Gastrocnemius medialis (tissue), 4 donors: Measurements from ENCODE around the gene FOXN1. TPM values are rescaled to one million over a fixed set of nuclear protein-coding genes. Genes with fewer than 3 reads are reported as not detected.

Experiments used
- ATAC-seq, 2 donors: fragments of 150-250 bp; one replicate each; pipeline ENCODE4 v1.9.1; 2016
- DNase-seq, 2 donors: peaks; one replicate each; pipeline ENCODE4 v3.0.0-alpha.2; 2019
- H3K27ac ChIP-seq, 4 donors: fragments of 200-600 bp; sonication (generic); 1 replicate in 1 of 4; 2 replicates in 3 of 4; pipeline ENCODE4 v1.5.1; 2016 to 2018; ENCODE audit warnings: mild to moderate bottlenecking in 2 of 4, moderate library complexity in 1 of 4
- H3K27me3 ChIP-seq, 3 donors: fragments of 200-600 bp; sonication (generic) in 2 of 3; 1 replicate in 1 of 3; 2 replicates in 2 of 3; pipeline versions ENCODE4 v1.5.1 to v1.6.0; 2016 to 2019; ENCODE audit warnings: mild to moderate bottlenecking in 1 of 3, moderate library complexity in 1 of 3
- H3K36me3 ChIP-seq, 2 donors: fragments of 200-600 bp; sonication (generic) in 1 of 2; one replicate each; pipeline ENCODE4 v1.5.1; 2017 to 2018
- H3K4me1 ChIP-seq, 2 donors: fragments of 200-600 bp; sonication (generic) in 1 of 2; one replicate each; pipeline ENCODE4 v1.5.1; 2016 to 2017; ENCODE audit warnings: mild to moderate bottlenecking in 2 of 2
- H3K4me3 ChIP-seq, 4 donors: fragments of 200-600 bp; sonication (generic) in 3 of 4; 1 replicate in 1 of 4; 2 replicates in 3 of 4; pipeline ENCODE4 v1.5.1; 2016 to 2019; ENCODE audit warnings: mild to moderate bottlenecking in 2 of 4
- H3K9me3 ChIP-seq, 3 donors: fragments of 200-600 bp; sonication (generic) in 2 of 3; 1 replicate in 1 of 3; 2 replicates in 2 of 3; pipeline ENCODE4 v1.5.1; 2016 to 2019
- CTCF ChIP-seq, 5 experiments: fragments of 450-650 bp in 3 of 5; fragments of 200-600 bp in 2 of 5; sonication (generic) in 2 of 5; IDR thresholded peaks in 4 of 5; conservative IDR thresholded peaks in 1 of 5; 1 replicate in 4 of 5; 2 replicates in 1 of 5; pipeline ENCODE4 v1.5.1; 2016 to 2019; ENCODE audit warnings: antibody characterized with exemption in 5 of 5, mild to moderate bottlenecking in 3 of 5, moderate library complexity in 3 of 5
- POLR2A ChIP-seq, 2 donors: fragments of 450-650 bp; IDR thresholded peaks; one replicate each; pipeline ENCODE4 v1.6.1; 2017; ENCODE audit warnings: antibody characterized with exemption in 2 of 2, mild to moderate bottlenecking in 2 of 2, moderate library complexity in 2 of 2
- in situ Hi-C, 4 donors: fragments of 200-750 bp; cut with MboI; loops; one replicate each; pipeline versions ENCODE4 v1.15.0 to v1.8.0; 2017; ENCODE audit warnings: low sequenced_read_pairs in 4 of 4
- intact Hi-C: fragments of 100-400 bp; cut with DNase I; formaldehyde crosslinking; loops from one replicate; pipeline ENCODE4 v1.15.1; 2023; ENCODE audit warnings: low total_unique reads
- total RNA-seq, 4 donors: library from RNA; depleted of rRNA; stranded (reverse); fragments of >200 nt; gene quantifications; one replicate each; pipeline versions ENCODE4 v1.1.0 to v1.2.3, GENCODE V29; 2016

Gene FOXN1
- total RNA-seq, 4 donors from 2014 or later: not detected

DNA sequence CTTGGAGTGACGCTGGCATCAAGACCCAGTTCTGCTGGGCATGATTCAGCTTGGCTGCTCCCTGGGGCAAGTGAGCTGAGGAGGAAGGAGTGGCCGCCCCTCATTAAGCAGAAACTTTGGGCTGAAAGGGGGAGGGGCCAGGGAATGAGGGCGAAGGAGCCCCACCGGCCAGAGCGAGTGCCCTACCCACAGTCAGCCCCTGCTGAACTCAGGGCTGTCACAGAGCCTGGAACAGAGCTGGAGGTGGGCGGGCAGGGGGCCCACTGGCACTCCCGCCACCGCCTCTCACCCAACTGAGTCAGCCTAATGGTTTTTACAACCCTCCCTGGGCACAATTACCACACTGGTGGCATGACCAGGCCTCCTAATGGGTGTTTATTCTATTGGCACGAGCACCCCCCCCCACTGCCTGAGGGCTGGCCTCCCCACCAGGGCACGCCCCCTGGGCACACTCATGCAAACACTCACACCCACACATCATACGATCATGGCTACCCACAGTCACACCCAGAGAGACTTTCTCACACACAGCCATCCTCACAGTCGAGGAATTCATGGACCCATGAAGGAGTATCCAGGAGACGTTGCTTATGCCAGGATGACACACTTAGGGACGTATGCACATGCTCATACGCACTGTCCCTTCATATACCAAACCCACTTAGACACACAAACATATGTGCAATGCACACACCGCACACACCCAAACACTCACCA, 27.1 kb downstream of the FOXN1 start:
- Histone ChIP-seq H3K4me1 (no peaks in the 10 kb centered on the region), H3K36me3 (no peaks in the 10 kb centered on the region), H3K27ac (no peak overlapping the region), H3K27me3 (no peaks in the 10 kb centered on the region), H3K9me3 (no peaks in the 10 kb centered on the region), H3K4me3 (no peak overlapping the region)
- no peak for TF ChIP-seq CTCF (IDR thresholded peaks at IDR 0.05 in 4 of 5, conservative IDR thresholded peaks at IDR 0.05 in 1 of 5)
- TF ChIP-seq POLR2A (IDR thresholded peaks at IDR 0.05): no peak
- in situ Hi-C loops: no loop called here
- intact Hi-C loops: no loop called here
- DNase-seq (no peak), ATAC-seq (no peak)

DNA sequence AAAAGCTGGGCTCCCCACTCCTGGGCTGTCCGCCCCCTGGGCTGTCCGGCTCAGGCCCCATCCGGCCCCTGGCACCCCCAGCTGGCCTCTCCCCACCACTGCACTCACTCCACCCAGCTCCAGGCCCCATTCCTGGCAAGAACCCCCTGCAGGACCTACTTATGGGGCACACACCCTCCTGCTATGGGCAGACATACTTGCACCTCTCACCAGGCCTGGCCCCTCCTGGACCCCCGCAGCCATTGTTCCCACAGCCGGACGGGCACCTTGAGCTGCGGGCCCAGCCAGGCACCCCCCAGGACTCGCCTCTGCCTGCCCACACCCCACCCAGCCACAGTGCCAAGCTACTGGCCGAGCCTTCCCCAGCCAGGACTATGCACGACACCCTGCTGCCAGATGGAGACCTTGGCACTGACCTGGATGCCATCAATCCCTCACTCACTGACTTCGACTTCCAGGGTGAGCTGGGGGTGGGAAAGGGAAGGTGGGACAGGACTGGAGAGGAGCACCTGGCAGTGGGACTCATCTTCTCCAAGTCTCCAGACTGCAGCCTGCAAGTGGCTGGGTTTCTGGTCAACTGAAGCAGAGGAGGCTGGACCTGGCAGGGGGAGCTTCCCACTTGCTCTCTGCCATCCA, 28.7 kb downstream of the FOXN1 start:
- Histone ChIP-seq H3K4me3 (no peak overlapping the region), H3K9me3 (no peaks in the 10 kb centered on the region), H3K4me1 (no peaks in the 10 kb centered on the region), H3K27me3 (no peaks in the 10 kb centered on the region), H3K27ac (no peak overlapping the region), H3K36me3 (no peaks in the 10 kb centered on the region)
- TF ChIP-seq POLR2A (IDR thresholded peaks at IDR 0.05): no peak
- no peak for TF ChIP-seq CTCF (IDR thresholded peaks at IDR 0.05 in 4 of 5, conservative IDR thresholded peaks at IDR 0.05 in 1 of 5)
- intact Hi-C loops: no loop called here
- in situ Hi-C loops: no loop called here
- DNase-seq (no peak), ATAC-seq (no peak)

DNA sequence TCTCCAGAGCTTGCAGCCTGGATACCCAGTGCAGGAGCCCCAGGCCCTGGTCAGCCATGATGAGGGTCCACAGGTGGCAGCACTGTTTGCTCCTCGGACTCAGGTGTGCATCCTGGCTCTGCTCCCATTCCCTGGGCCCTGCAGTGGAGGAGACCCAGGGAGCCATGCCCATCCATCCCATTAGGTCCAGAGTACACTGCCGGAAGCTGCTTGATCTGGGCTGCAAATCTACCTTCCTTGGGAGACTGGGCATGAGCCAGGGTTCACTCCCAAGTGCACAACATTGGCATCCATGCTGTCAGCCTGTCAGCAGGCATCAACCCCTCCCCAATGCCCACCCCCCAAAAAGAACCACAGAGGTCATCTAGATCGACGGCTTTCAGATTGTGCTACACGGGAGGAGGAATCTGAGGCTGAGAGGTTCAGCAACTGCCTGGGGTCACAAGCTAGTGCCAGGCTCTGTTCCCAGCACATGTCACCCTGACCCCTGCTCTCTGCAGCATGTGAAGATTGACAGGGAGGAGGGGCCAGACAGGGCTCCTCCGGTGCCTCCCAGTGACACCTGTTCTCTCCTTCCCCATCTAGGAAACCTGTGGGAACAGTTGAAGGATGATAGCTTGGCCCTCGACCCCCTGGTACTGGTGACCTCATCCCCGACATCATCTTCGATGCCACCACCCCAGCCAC, 30.5 kb downstream of the FOXN1 start:
- intact Hi-C loops: no loop called here
- DNase-seq (no peak), ATAC-seq (no peak)
- H3K4me3 ChIP-seq: no peak overlapping the region
- in situ Hi-C loops: no loop called here
- no peaks in the 10 kb centered on the region for H3K9me3 ChIP-seq
- no peak overlapping the region for H3K27ac ChIP-seq
- no peaks in the 10 kb centered on the region for H3K27me3 ChIP-seq
- H3K4me1 ChIP-seq: no peaks in the 10 kb centered on the region
- H3K36me3 ChIP-seq: no peaks in the 10 kb centered on the region
- TF ChIP-seq POLR2A (IDR thresholded peaks at IDR 0.05) (no peak), CTCF (IDR thresholded peaks at IDR 0.05 in 4 of 5, conservative IDR thresholded peaks at IDR 0.05 in 1 of 5) (no peak)

DNA sequence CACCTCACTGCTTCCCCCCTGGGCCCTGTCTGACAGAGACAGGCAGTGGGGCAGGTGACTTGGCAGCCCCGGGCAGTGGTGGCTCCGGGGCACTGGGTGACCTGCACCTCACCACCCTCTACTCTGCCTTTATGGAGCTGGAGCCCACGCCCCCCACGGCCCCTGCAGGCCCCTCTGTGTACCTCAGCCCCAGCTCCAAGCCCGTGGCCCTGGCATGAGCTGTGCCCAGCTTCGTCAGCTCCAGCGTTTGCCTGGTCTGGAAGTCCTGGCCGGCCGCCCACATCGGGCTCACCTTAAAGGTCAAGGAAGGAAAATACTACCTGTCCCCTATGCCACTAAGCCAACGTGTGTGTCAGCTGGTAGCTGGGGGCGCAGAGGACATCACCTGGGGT, 31.1 kb downstream of the FOXN1 start:
- ATAC-seq (no peak), DNase-seq (no peak)
- Histone ChIP-seq H3K4me1 (no peaks in the 10 kb centered on the region), H3K36me3 (no peaks in the 10 kb centered on the region), H3K9me3 (no peaks in the 10 kb centered on the region), H3K4me3 (no peak overlapping the region), H3K27ac (no peak overlapping the region), H3K27me3 (no peaks in the 10 kb centered on the region)
- intact Hi-C loops (no loop called here), in situ Hi-C loops (no loop called here)
- TF ChIP-seq POLR2A (IDR thresholded peaks at IDR 0.05): no peak
- TF ChIP-seq CTCF (IDR thresholded peaks at IDR 0.05 in 4 of 5, conservative IDR thresholded peaks at IDR 0.05 in 1 of 5): no peak
